Activated CD8-positive, alpha-beta T cell treated with anti-CD3 and anti-CD28 coated beads, Interleukin-2, amount 10 ng/mL, durations not matched to agents 7 days and 5 days (primary cell): ENCODE results near the gene ALKAL2. TPM values are rescaled to one million over a fixed set of nuclear protein-coding genes. Genes with fewer than 3 reads are reported as not detected.

Experiments
- ATAC-seq: fragments of 150-1000 bp; cut with Tn5 transposase; one replicate; pipeline ENCODE4 v1.10.0; 2021; ENCODE audit warnings: moderate library complexity
- CTCF ChIA-PET: fragments of 350-600 bp; sonication (Branson Sonifier 250); formaldehyde crosslinking; loops from one replicate; lab custom pipeline; 2021; ENCODE audit warnings: antibody characterized with exemption; lab: Charles Lee
- POLR2A ChIA-PET: fragments of 350-600 bp; sonication (Branson Sonifier 250); formaldehyde crosslinking; loops from one replicate; lab custom pipeline; 2021; ENCODE audit warnings: antibody characterized with exemption; lab: Charles Lee
- DNase-seq: peaks from one replicate; pipeline ENCODE4 v3.0.0-alpha.2; 2020
- H3K27ac Mint-ChIP-seq: one replicate; pipeline ENCODE4 v1.8.0; 2021; ENCODE audit warnings: mild to moderate bottlenecking, mixed read lengths
- H3K27me3 Mint-ChIP-seq: one replicate; pipeline ENCODE4 v1.8.0; 2021; ENCODE audit warnings: low read depth, mixed read lengths
- H3K36me3 Mint-ChIP-seq: one replicate; pipeline ENCODE4 v1.8.0; 2021; ENCODE audit warnings: low read depth, mixed read lengths
- H3K4me1 Mint-ChIP-seq: one replicate; pipeline ENCODE4 v1.8.0; 2021; ENCODE audit warnings: low read depth, mixed read lengths
- H3K4me3 Mint-ChIP-seq: one replicate; pipeline ENCODE4 v1.8.0; 2021; ENCODE audit warnings: mild to moderate bottlenecking, mixed read lengths
- H3K9me3 Mint-ChIP-seq: one replicate; pipeline ENCODE4 v1.8.0; 2022; ENCODE audit warnings: mixed read lengths; ENCODE audit not compliant: insufficient read depth
- total RNA-seq, 2 experiments: library from RNA; stranded (reverse); gene quantifications; one replicate each; pipeline ENCODE4 v1.2.3, GENCODE V29; 2021

ALKAL2 gene
- total RNA-seq, 2 experiments from 2014 or later = not detected

DNA sequence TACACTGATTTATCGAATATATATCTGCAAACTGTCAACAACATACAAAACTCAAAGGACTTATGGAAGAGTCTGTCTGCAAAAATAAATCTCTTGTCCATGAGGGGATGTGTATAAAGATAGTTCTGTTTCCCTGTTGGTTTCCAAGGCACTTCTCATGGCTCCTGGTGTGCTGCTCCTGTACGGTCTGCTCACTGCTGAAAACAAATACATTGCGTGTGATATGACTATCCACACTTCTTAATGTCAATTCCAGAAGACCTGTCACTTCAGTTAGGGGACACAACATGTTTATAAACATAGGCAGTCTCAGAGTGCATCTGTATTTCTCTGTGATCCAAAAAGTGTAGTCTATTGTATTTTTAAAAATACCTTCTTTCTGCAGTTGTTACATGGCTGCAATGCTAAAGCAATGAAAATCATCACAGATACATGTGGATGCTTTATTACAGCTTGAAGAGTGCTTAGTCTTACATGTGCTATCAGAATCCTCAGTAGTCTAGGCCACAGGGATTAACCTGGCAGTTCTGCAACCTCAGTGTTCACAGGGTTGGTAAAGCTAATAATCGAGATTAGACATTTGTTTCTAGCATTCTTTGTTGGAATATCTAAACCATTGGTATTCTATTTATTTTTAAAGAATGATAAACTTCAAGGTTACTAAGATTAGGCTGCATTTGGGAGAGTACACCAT lies 7.8 kb downstream of the ALKAL2 start:
- no peak for DNase-seq
- no peaks in the 10 kb centered on the region for H3K9me3 Mint-ChIP-seq
- ChIA-PET CTCF (no interaction called here), POLR2A (no interaction called here)
- no peaks in the 10 kb centered on the region for H3K4me1 Mint-ChIP-seq
- H3K27me3 Mint-ChIP-seq = no peaks in the 10 kb centered on the region
- H3K4me3 Mint-ChIP-seq = no peak overlapping the region
- H3K27ac Mint-ChIP-seq = no peak overlapping the region
- no peak for ATAC-seq
- peaks cover 45% of the 10 kb centered on the region for H3K36me3 Mint-ChIP-seq

DNA sequence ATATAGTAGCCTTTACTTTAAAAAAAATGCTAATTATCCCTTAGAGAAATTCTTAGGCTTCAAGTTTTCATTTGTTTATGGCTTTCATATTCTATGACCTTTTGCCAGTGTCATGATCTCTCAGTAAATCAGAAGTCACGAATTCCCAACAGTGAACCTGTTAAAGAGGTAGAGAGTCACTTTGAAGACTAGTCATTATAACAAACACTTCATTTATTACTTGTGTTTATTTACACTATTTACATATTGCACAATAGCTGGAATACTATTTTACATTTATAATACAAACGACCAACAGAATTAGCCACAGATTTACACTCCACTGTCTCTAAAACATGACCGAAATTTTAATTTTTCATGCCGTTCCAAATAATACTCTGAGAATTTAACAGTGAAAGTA lies 8.5 kb downstream of the ALKAL2 start:
- Mint-ChIP-seq H3K27me3 (no peaks in the 10 kb centered on the region), H3K36me3 (peaks cover 50% of the 10 kb centered on the region), H3K27ac (no peak overlapping the region), H3K4me3 (no peak overlapping the region), H3K9me3 (no peaks in the 10 kb centered on the region), H3K4me1 (no peaks in the 10 kb centered on the region)
- ATAC-seq (no peak), DNase-seq (no peak)
- ChIA-PET CTCF (no interaction called here), POLR2A (interaction anchor here (1.0 kb wide), 1 partner anchor 11 kb away, joined by 3 read pairs; no protein-coding TSS in a partner anchor)

DNA sequence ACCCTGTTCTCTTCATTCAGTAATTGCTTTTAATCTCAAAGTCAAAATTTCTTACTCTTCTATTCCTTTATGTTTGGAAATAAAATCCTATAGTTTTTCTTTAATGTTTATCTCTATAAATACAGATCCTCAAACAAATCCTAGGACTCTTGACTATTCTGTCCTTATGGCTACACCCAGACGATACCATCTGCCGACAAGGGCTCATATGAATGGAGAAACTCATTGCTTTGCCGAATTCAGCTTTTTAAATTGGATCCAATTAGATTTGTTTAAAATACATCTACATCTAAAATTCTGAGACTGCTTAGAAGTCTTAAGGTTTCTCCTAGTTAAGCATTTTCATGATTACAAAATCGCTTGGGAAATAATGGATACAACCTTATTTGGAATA lies 9.0 kb downstream of the ALKAL2 start:
- Mint-ChIP-seq H3K27me3 (no peaks in the 10 kb centered on the region), H3K4me1 (no peaks in the 10 kb centered on the region), H3K36me3 (peaks cover 52% of the 10 kb centered on the region), H3K27ac (no peak overlapping the region), H3K9me3 (no peaks in the 10 kb centered on the region), H3K4me3 (no peak overlapping the region)
- no peak for ATAC-seq
- POLR2A ChIA-PET = interaction anchor here (1.0 kb wide), 1 partner anchor 12 kb away, joined by 3 read pairs; no protein-coding TSS in a partner anchor
- no peak for DNase-seq
- CTCF ChIA-PET = no interaction called here

DNA sequence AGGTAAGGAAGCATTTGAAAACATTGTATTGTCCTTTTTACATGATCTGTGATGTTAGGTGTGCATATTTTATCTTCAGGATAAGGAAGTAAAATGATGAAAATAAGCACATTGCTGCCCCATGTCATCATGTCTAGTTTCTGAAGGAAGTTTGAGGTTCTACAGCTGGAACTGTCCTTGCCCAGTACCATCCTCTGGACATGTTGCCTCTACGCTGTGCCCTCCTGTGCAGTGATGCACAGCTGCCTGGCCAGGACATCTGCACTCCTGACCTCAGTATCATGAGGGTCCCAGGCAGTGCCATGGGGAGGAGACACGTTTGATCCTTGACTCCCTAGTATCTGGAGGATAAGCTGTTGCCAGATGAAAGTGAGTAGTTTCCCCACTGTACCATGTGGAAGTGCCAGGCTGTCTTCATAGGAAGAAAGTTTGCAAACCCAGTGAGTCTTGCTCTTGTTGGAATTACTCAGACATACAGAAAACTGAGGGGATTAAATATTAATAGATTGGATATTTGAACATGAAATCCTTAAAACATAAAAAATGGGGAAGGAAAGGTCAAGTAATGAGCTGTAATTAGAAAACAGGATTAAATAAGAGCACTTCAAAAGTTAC lies 9.5 kb downstream of the ALKAL2 start:
- DNase-seq = no peak
- H3K9me3 Mint-ChIP-seq = no peaks in the 10 kb centered on the region
- H3K27me3 Mint-ChIP-seq = no peaks in the 10 kb centered on the region
- no peak overlapping the region for H3K4me3 Mint-ChIP-seq
- ChIA-PET CTCF (no interaction called here), POLR2A (interaction anchor here (1.0 kb wide), 1 partner anchor 12 kb away, joined by 3 read pairs; no protein-coding TSS in a partner anchor)
- no peak overlapping the region for H3K27ac Mint-ChIP-seq
- H3K36me3 Mint-ChIP-seq = peaks cover 52% of the 10 kb centered on the region
- no peak for ATAC-seq
- H3K4me1 Mint-ChIP-seq = no peaks in the 10 kb centered on the region

DNA sequence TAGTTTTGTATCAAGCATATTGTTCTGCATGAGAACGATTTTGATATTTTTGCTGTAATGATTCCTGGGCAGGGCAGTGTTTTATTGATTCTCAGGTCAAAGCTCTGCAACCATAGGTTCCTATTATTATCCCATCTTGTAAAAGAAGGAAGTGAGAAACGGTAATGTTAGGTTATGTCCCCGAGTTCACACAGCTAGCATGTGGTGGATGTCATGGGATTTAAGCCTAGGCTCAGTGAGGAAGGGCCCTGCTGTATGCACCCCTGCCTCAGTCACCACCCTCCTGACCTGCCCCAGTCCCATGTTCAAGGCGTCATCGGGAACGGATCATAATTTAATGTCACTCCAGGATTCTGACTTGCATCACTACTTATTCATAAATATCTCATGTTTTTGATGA lies 12.4 kb downstream of the ALKAL2 start:
- Mint-ChIP-seq H3K4me1 (peaks cover 4% of the 10 kb centered on the region), H3K9me3 (no peaks in the 10 kb centered on the region), H3K27me3 (no peaks in the 10 kb centered on the region), H3K36me3 (peaks cover 52% of the 10 kb centered on the region), H3K4me3 (no peak overlapping the region), H3K27ac (no peak overlapping the region)
- ChIA-PET CTCF (interaction anchor here (1.6 kb wide), 1 partner anchor 10 kb away, joined by 4 read pairs; no protein-coding TSS in a partner anchor), POLR2A (no interaction called here)
- DNase-seq = no peak
- ATAC-seq = no peak

DNA sequence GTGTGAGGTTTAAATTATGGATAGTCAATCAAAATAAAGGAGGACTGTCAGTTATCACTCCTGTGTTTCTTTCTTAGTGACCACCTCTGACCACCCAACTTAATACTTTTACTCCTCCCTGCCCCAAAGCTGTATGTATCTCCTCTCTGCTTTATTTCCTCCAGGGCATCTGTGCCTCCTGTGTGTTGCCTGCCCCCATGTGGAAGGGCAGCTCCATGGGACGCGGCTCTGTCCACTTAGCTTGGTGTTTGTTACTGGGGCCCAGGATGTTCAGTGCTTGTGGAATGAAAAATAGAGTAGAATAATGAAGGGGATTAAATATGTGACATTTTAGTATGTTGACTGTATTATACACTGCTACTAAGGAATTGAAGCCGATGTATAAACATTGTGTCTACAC lies 13.4 kb downstream of the ALKAL2 start:
- Mint-ChIP-seq H3K27ac (no peak overlapping the region), H3K4me3 (no peak overlapping the region), H3K27me3 (no peaks in the 10 kb centered on the region), H3K4me1 (peaks cover 10% of the 10 kb centered on the region), H3K9me3 (no peaks in the 10 kb centered on the region), H3K36me3 (peaks cover 52% of the 10 kb centered on the region)
- DNase-seq (no peak), ATAC-seq (no peak)
- CTCF ChIA-PET = interaction anchor here (1.1 to 1.7 kb wide), 6 partner anchors 11 to 256 kb away, joined by 3 to 5 read pairs (median 4); partner anchors contain the start of gene SH3YL1
- POLR2A ChIA-PET = no interaction called here

DNA sequence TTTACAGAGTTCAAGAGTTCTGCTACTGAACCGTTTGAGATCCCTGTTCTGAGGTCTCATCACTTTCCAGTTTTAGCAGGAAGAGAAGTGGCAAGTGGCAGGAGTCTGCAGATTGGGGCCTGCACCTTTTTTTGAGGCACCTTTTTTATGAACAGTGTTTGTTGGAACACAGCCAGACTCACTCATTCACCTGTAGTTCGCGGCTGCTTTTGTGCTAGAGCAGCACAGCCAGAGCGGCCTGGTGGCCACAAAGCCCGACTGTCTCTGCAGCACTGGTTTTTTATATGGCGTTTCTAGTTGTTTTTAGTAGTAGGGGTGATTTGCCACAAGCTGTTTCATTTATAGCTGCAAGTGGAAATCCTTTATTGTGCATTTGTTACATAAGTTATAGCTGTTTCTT lies 14.6 kb downstream of the ALKAL2 start:
- Mint-ChIP-seq H3K27me3 (no peaks in the 10 kb centered on the region), H3K4me1 (peaks cover 18% of the 10 kb centered on the region), H3K36me3 (peaks cover 46% of the 10 kb centered on the region), H3K9me3 (no peaks in the 10 kb centered on the region), H3K4me3 (no peak overlapping the region), H3K27ac (no peak overlapping the region)
- no peak for DNase-seq
- no peak for ATAC-seq
- ChIA-PET POLR2A (no interaction called here), CTCF (interaction anchor here (1.2 to 1.7 kb wide), 4 partner anchors 10 to 254 kb away, joined by 3 to 4 read pairs (median 4); partner anchors contain the start of gene SH3YL1)

DNA sequence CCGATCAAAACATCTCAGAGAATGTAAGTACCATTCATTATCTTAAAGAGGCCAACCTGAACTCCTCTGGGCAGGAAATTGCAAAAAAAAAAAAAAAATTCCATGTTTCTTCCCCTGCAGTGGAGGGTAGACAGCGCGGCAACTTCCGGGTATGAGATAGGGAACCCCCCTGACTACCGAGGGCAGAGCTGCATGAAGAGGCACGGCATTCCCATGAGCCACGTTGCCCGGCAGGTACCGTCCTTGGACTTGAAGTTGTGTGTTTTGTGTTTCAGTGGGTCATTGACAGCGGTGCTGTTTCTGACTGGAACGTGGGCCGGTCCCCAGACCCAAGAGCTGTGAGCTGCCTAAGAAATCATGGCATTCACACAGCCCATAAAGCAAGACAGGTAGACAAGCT lies 16.0 kb downstream of the ALKAL2 start:
- CTCF ChIA-PET = no interaction called here

DNA sequence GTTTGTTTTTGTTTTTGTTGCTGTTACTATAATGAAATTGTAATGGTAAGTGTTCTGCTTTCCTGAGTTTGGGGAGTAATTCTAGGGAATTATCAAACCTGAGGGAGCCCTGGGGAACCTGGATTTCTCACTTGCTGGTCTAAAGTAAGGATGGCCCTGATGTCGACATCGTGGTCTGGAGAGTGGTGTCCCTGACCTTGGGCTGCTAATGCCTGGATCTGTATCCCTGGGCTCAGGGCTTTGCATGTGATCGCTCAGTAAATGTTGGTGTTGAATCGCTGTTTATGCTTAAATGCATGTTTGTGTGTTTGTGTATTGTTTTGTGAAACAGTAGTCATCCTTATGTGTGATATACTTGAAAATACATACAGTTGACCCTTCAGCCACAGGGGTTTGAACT lies 17.0 kb downstream of the ALKAL2 start:
- H3K4me1 Mint-ChIP-seq = peaks cover 39% of the 10 kb centered on the region
- DNase-seq = no peak
- H3K9me3 Mint-ChIP-seq = no peaks in the 10 kb centered on the region
- H3K27ac Mint-ChIP-seq = no peak overlapping the region
- no peak overlapping the region for H3K4me3 Mint-ChIP-seq
- H3K36me3 Mint-ChIP-seq = peaks cover 37% of the 10 kb centered on the region
- H3K27me3 Mint-ChIP-seq = no peaks in the 10 kb centered on the region
- ChIA-PET CTCF (interaction anchor here (1.1 kb wide), 1 partner anchor 9 kb away, joined by 3 read pairs; no protein-coding TSS in a partner anchor), POLR2A (no interaction called here)
- ATAC-seq = no peak

More for the DNA sequence above, 16.0 kb downstream of the ALKAL2 start:
- Mint-ChIP-seq H3K9me3 (no peaks in the 10 kb centered on the region), H3K4me3 (no peak overlapping the region), H3K27me3 (no peaks in the 10 kb centered on the region), H3K4me1 (peaks cover 29% of the 10 kb centered on the region), H3K27ac (no peak overlapping the region), H3K36me3 (peaks cover 43% of the 10 kb centered on the region)
- no peak for DNase-seq
- no peak for ATAC-seq
- POLR2A ChIA-PET = interaction anchor here (0.7 kb wide), 1 partner anchor 31 kb away, joined by 3 read pairs; no protein-coding TSS in a partner anchor

DNA sequence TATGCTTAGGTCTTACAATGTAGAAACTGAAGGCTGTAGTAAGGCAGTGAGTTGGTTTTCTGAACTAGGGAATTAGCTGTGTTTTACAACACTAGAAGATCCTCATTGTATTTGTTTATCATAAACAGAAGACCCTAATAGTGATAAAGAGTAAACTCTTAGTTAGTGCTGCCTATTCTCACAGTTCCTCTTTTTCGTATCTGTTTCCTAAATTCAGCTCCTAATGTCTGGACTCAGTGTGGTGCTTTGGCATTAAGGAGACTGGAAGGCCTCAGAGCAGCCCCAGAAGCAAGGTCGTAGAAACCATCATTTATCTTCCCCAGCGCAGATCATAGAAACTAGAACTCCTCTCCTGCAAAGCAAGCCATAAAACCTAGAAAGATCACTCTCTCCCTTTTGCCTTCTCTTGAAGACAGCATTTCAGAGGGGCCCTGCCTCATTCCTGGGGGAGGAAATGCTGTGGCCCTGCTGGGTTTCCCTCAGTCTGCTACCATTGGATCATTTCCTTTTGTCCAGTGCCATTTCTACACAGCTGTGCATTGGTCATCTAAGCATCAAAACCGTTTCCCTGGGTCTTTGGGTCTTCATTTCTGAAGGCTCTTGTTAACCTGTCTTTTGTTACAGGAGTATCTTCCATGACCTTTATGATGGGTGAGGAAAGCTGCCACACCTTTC lies 18.4 kb downstream of the ALKAL2 start:
- no peaks in the 10 kb centered on the region for H3K27me3 Mint-ChIP-seq
- CTCF ChIA-PET = no interaction called here
- peaks cover 32% of the 10 kb centered on the region for H3K36me3 Mint-ChIP-seq
- H3K4me1 Mint-ChIP-seq = peaks cover 43% of the 10 kb centered on the region
- no peak overlapping the region for H3K4me3 Mint-ChIP-seq
- ATAC-seq (no peak), DNase-seq (no peak)
- POLR2A ChIA-PET = no interaction called here
- no peak overlapping the region for H3K27ac Mint-ChIP-seq
- H3K9me3 Mint-ChIP-seq = no peaks in the 10 kb centered on the region

DNA sequence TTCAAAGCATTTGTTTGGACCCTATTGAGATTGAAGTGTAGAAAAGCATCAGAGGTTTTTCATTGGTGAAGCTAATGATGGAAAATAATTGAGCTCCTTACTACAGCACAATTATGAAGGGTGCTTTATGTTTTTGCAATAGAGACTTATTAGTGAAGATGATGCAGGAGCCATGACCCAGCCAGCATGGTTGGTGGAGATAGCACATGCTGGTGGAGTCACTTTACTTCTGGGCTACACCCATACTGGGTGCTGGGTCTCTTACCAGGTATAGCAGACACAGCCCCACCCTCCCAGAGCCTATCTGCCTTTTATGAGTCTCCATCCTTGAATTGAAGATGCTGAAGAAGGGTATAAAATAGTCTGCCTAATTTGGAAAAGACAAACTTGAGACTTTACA lies 19.6 kb downstream of the ALKAL2 start:
- no peak for DNase-seq
- no peak overlapping the region for H3K4me3 Mint-ChIP-seq
- peaks cover 28% of the 10 kb centered on the region for H3K36me3 Mint-ChIP-seq
- no peak overlapping the region for H3K27ac Mint-ChIP-seq
- H3K27me3 Mint-ChIP-seq = no peaks in the 10 kb centered on the region
- POLR2A ChIA-PET = no interaction called here
- ATAC-seq = no peak
- no peaks in the 10 kb centered on the region for H3K9me3 Mint-ChIP-seq
- CTCF ChIA-PET = no interaction called here
- peaks cover 45% of the 10 kb centered on the region for H3K4me1 Mint-ChIP-seq
